AML-193 (cell line): ENCODE data around the gene GALNT14.
A peak's percentile ranks its signal among the peaks of the same experiment; 100 is the strongest.
"Not testable (repeated sequence)": the region's sequence is repeated elsewhere in the genome, so short reads cannot be mapped to it uniquely, and the experiment has no call there.

Experiments
- DNase-seq, 2 experiments: peaks; one replicate each; lab custom pipeline; 2025; lab: John Stamatoyannopoulos, UW

Gene GALNT14

GRCh38 chr2:31138037-31138962 lies at the start of gene GALNT14:
Gene GALNT14 (minus strand): TSS chr2:31138440. CDS start chr2:31138086, 354 bp downstream.
- peak; percentile 18 to 21 for DNase-seq

GRCh38 chr2:31187166-31187565 lies 48.9 kb upstream of the GALNT14 start:
- DNase-seq: no peak

- not testable (repeated sequence) for DNase-seq
Measured at GRCh38 chr2:31183973-31184372, 45.7 kb upstream of the GALNT14 start.

- DNase-seq: no peak
Measured at GRCh38 chr2:31176742-31177141, 38.5 kb upstream of the GALNT14 start.

GRCh38 chr2:31171142-31171541 lies 32.9 kb upstream of the GALNT14 start:
- no peak for DNase-seq

- peak; percentile 45 to 49 for DNase-seq
Measured at GRCh38 chr2:31170071-31170698, 31.9 kb upstream of the GALNT14 start.

- DNase-seq: no peak
Measured at GRCh38 chr2:31168291-31168690, 30.1 kb upstream of the GALNT14 start.

- DNase-seq: no peak
Measured at GRCh38 chr2:31166925-31167324, 28.7 kb upstream of the GALNT14 start.

GRCh38 chr2:31163011-31163539 lies 24.8 kb upstream of the GALNT14 start:
- DNase-seq: no peak

- DNase-seq: no peak
Measured at GRCh38 chr2:31161637-31162036, 23.4 kb upstream of the GALNT14 start.

GRCh38 chr2:31151501-31151900 lies 13.3 kb upstream of the GALNT14 start:
- DNase-seq: no peak

- DNase-seq: no peak
Measured at GRCh38 chr2:31150120-31150670, 12.0 kb upstream of the GALNT14 start.

- no peak for DNase-seq
Measured at GRCh38 chr2:31148514-31148913, 10.3 kb upstream of the GALNT14 start.

- DNase-seq: no peak
Measured at GRCh38 chr2:31147645-31148044, 9.4 kb upstream of the GALNT14 start.

GRCh38 chr2:31142110-31142509 lies 3.9 kb upstream of the GALNT14 start:
- DNase-seq: no peak

GRCh38 chr2:31141443-31142085 lies 3.3 kb upstream of the GALNT14 start:
- no peak for DNase-seq

GRCh38 chr2:31140151-31140550 lies 1.9 kb upstream of the GALNT14 start:
- DNase-seq: no peak

- no peak for DNase-seq
Measured at GRCh38 chr2:31139671-31140070, 1.4 kb upstream of the GALNT14 start.

- DNase-seq: no peak
Measured at GRCh38 chr2:31137211-31138036, 816 bp downstream of the GALNT14 start.

GRCh38 chr2:31136732-31137131 lies 1.5 kb downstream of the GALNT14 start:
- DNase-seq: no peak

- no peak for DNase-seq
Measured at GRCh38 chr2:31136000-31136399, 2.2 kb downstream of the GALNT14 start.
